SH-SY5Y (cell line): ENCODE data around the gene FSD1.

Source experiments
- GATA2 ChIP-seq: IDR thresholded peaks from 2 replicates; pipeline ENCODE4 v1.6.1; 2011; ENCODE audit warnings: mild to moderate bottlenecking, low read depth, low read length
- GATA3 ChIP-seq: IDR thresholded peaks from 2 replicates; pipeline ENCODE4 v1.6.1; 2011; ENCODE audit warnings: low read depth, mild to moderate bottlenecking, low read length, moderate library complexity

GRCh38 chr19:4301590-4302242, 2.7 kb upstream of the FSD1 start:
- no peak for TF ChIP-seq GATA3
- TF ChIP-seq GATA2 = no peak
